Fibroblast of lung (primary cell): ENCODE data around the gene NUP62. TPM values are rescaled to one million over a fixed set of nuclear protein-coding genes. Genes with fewer than 3 reads are reported as not detected.

Experiments
- DNase-seq, 2 donors: peaks; one replicate each; pipeline versions ENCODE4 v3.0.0 to v3.0.0-alpha.2; 2010; ENCODE audit warnings: low read depth in 2 of 2
- H2AFZ ChIP-seq: 2 replicates; pipeline ENCODE4 v1.5.1; 2012; ENCODE audit warnings: low read length, control low read depth, inconsistent platforms
- H3K27ac ChIP-seq: 2 replicates; pipeline ENCODE4 v1.5.1; 2011; ENCODE audit warnings: low read length, control low read depth; ENCODE audit not compliant: insufficient read depth
- H3K27me3 ChIP-seq: 2 replicates; pipeline ENCODE4 v1.5.1; 2011; ENCODE audit warnings: mild to moderate bottlenecking, low read length; ENCODE audit not compliant: control insufficient read depth, insufficient read depth
- H3K36me3 ChIP-seq: 2 replicates; pipeline ENCODE4 v1.5.1; 2011; ENCODE audit warnings: low read length; ENCODE audit not compliant: control insufficient read depth, insufficient read depth
- H3K4me1 ChIP-seq: 2 replicates; pipeline ENCODE4 v1.5.1; 2011; ENCODE audit warnings: low read length; ENCODE audit not compliant: control insufficient read depth, insufficient read depth; ENCODE audit errors: extremely low read depth
- H3K4me2 ChIP-seq: 2 replicates; pipeline ENCODE4 v1.5.1; 2011; ENCODE audit warnings: low read length, control low read depth; ENCODE audit not compliant: insufficient read depth; ENCODE audit errors: extremely low read depth
- H3K4me3 ChIP-seq, 4 experiments: fragments of 200-600 bp in 1 of 4; sonication (generic) in 1 of 4; replicated peaks in 1 of 4; 2 replicates each; pipeline ENCODE4 v1.5.1; 2011 to 2016; ENCODE audit warnings: low read length in 4 of 4, low read depth in 3 of 4, mild to moderate bottlenecking in 3 of 4, control low read depth in 2 of 4, inconsistent platforms in 1 of 4, mixed read lengths in 1 of 4; ENCODE audit not compliant: insufficient read depth in 1 of 4; ENCODE audit errors: control extremely low read depth in 1 of 4
- H3K79me2 ChIP-seq: 2 replicates; pipeline ENCODE4 v1.5.1; 2012; ENCODE audit warnings: mild to moderate bottlenecking, low read length, inconsistent platforms; ENCODE audit not compliant: control insufficient read depth, insufficient read depth
- H3K9ac ChIP-seq: 2 replicates; pipeline ENCODE4 v1.5.1; 2011; ENCODE audit warnings: mild to moderate bottlenecking, low read length, control low read depth; ENCODE audit not compliant: insufficient read depth
- H3K9me3 ChIP-seq: 2 replicates; pipeline ENCODE4 v1.5.1; 2012; ENCODE audit warnings: low read depth, low read length; ENCODE audit not compliant: control insufficient read depth, insufficient read depth
- H4K20me1 ChIP-seq: 2 replicates; pipeline ENCODE4 v1.5.1; 2011; ENCODE audit warnings: low read length; ENCODE audit not compliant: control insufficient read depth, insufficient read depth; ENCODE audit errors: extremely low read depth
- CTCF ChIP-seq, 2 donors: IDR thresholded peaks in 1 of 2; conservative IDR thresholded peaks in 1 of 2; 1 replicate in 1 of 2; 2 replicates in 1 of 2; pipeline ENCODE4 v1.5.1; 2011 to 2012; ENCODE audit warnings: low read length in 2 of 2, control low read depth in 1 of 2, inconsistent platforms in 1 of 2, low read depth in 1 of 2, mild to moderate bottlenecking in 1 of 2
- EZH2 ChIP-seq: IDR thresholded peaks from 2 replicates; pipeline ENCODE4 v1.5.1; 2012; ENCODE audit warnings: low read length, control low read depth, mild to moderate bottlenecking; ENCODE audit errors: missing control alignments
- polyA plus RNA-seq, 2 donors: library from polyadenylated mRNA; depleted of rRNA in 1 of 2; stranded (reverse) in 1 of 2; unstranded in 1 of 2; fragments of >200 nt; gene quantifications; 2 replicates each; pipeline ENCODE4 v1.2.1, GENCODE V29; 2011 to 2012; ENCODE audit warnings: missing spikeins in 1 of 2
- total RNA-seq: library from RNA; depleted of rRNA; stranded (reverse); fragments of >200 nt; gene quantifications from 2 replicates; pipeline ENCODE4 v1.2.1, GENCODE V29; 2014

Gene NUP62
- total and polyA plus RNA-seq, 2 donors (not counting 1 experiment from before 2014, with no cell fraction given) = 8.9 to 20.8 TPM

GRCh38 chr19:49930483-49931011 lies 1.2 kb upstream of the NUP62 start:
- no peak for TF ChIP-seq CTCF (conservative IDR thresholded peaks at IDR 0.05 in 1 of 2, IDR thresholded peaks at IDR 0.05 in 1 of 2; ENCODE audit: low read depth in 1 of 2, low read length in 2 of 2)
- TF ChIP-seq EZH2 = no peak
- Histone ChIP-seq H3K79me2 (peaks cover 32% of the 10 kb centered on the region), H2AFZ (no peak overlapping the region), H3K27ac (no peak overlapping the region), H3K4me1 (peaks cover 9% of the 10 kb centered on the region), H3K9ac (no peak overlapping the region), H3K27me3 (no peaks in the 10 kb centered on the region), H3K4me2 (peak overlapping the region; percentile 8), H3K9me3 (no peaks in the 10 kb centered on the region), H3K36me3 (peaks cover 10% of the 10 kb centered on the region), H4K20me1 (no peaks in the 10 kb centered on the region), H3K4me3 (peak overlapping the region in 3 of 4 experiments; percentile 40 to 95 (median 80))
- DNase-seq = no peak

- Histone ChIP-seq H3K27ac (peak overlapping the region; percentile 79), H4K20me1 (no peaks in the 10 kb centered on the region), H3K4me1 (peaks cover 9% of the 10 kb centered on the region), H3K27me3 (no peaks in the 10 kb centered on the region), H3K4me3 (peak overlapping the region; percentile 37 to 95 (median 84)), H3K79me2 (peaks cover 38% of the 10 kb centered on the region), H3K36me3 (peaks cover 10% of the 10 kb centered on the region), H3K9ac (peak overlapping the region; percentile 67), H2AFZ (peak overlapping the region; percentile 52), H3K4me2 (peak overlapping the region; percentile 87), H3K9me3 (no peaks in the 10 kb centered on the region)
- TF ChIP-seq CTCF (conservative IDR thresholded peaks at IDR 0.05 in 1 of 2, IDR thresholded peaks at IDR 0.05 in 1 of 2; ENCODE audit: low read depth in 1 of 2, low read length in 2 of 2) = peak in 1 of 2 donors; percentile 8
- no peak for TF ChIP-seq EZH2
- peak; percentile 94 to 98 for DNase-seq
Measured at GRCh38 chr19:49929611-49930482, 543 bp upstream of the NUP62 start.

- no peak overlapping the region for H3K27ac ChIP-seq
- H3K4me2 ChIP-seq = peak overlapping the region; percentile 70
- H3K4me1 ChIP-seq = peaks cover 12% of the 10 kb centered on the region
- TF ChIP-seq CTCF (conservative IDR thresholded peaks at IDR 0.05 in 1 of 2, IDR thresholded peaks at IDR 0.05 in 1 of 2; ENCODE audit: low read depth in 1 of 2, low read length in 2 of 2) (no peak), EZH2 (no peak)
- H4K20me1 ChIP-seq = no peaks in the 10 kb centered on the region
- no peak for DNase-seq
- H2AFZ ChIP-seq = no peak overlapping the region
- no peaks in the 10 kb centered on the region for H3K9me3 ChIP-seq
- peaks cover 59% of the 10 kb centered on the region for H3K79me2 ChIP-seq
- peaks cover 23% of the 10 kb centered on the region for H3K36me3 ChIP-seq
- H3K9ac ChIP-seq = no peak overlapping the region
- no peaks in the 10 kb centered on the region for H3K27me3 ChIP-seq
- peak overlapping the region in 2 of 4 experiments; percentile 8 to 95 for H3K4me3 ChIP-seq
Measured at GRCh38 chr19:49927526-49928264, 1.6 kb downstream of the NUP62 start.
